Activated naive CD4-positive, alpha-beta T cell treated with anti-CD3 and anti-CD28 coated beads for 36 hours (primary cell): ENCODE data around the gene OBP2A. TPM values are rescaled to one million over a fixed set of nuclear protein-coding genes. Genes with fewer than 3 reads are reported as not detected.
"Not testable (repeated sequence)": the region's sequence is repeated elsewhere in the genome, so short reads cannot be mapped to it uniquely, and the experiment has no call there.

Experiments used
- CTCF ChIA-PET: fragments of 350-600 bp; sonication (Branson Sonifier 250); formaldehyde crosslinking; loops from one replicate; lab custom pipeline; 2021; ENCODE audit warnings: antibody characterized with exemption; lab: Charles Lee
- DNase-seq: peaks from one replicate; pipeline ENCODE4 v3.0.0-alpha.2; 2020
- H3K27ac Mint-ChIP-seq: one replicate; pipeline ENCODE4 v1.8.0; 2021; ENCODE audit warnings: mild to moderate bottlenecking, mixed read lengths
- H3K27me3 Mint-ChIP-seq: one replicate; pipeline ENCODE4 v1.8.0; 2021; ENCODE audit warnings: low read depth, mixed read lengths
- H3K36me3 Mint-ChIP-seq: one replicate; pipeline ENCODE4 v1.8.0; 2021; ENCODE audit warnings: low read depth, mixed read lengths
- H3K4me1 Mint-ChIP-seq: one replicate; pipeline ENCODE4 v1.8.0; 2021; ENCODE audit warnings: low read depth, mixed read lengths
- H3K4me3 Mint-ChIP-seq: one replicate; pipeline ENCODE4 v1.8.0; 2021; ENCODE audit warnings: mild to moderate bottlenecking, moderate library complexity, mixed read lengths
- H3K9me3 Mint-ChIP-seq: one replicate; pipeline ENCODE4 v1.8.0; 2021; ENCODE audit warnings: mixed read lengths
- intact Hi-C: fragments of 100-400 bp; cut with micrococcal nuclease; formaldehyde crosslinking; loops from one replicate; pipeline ENCODE4 v1.15.1; 2023
- total RNA-seq, 2 experiments: library from RNA; stranded (reverse); gene quantifications; one replicate each; pipeline ENCODE4 v1.2.3, GENCODE V29; 2021

Gene OBP2A
- total RNA-seq, 2 experiments from 2014 or later: not detected

DNA sequence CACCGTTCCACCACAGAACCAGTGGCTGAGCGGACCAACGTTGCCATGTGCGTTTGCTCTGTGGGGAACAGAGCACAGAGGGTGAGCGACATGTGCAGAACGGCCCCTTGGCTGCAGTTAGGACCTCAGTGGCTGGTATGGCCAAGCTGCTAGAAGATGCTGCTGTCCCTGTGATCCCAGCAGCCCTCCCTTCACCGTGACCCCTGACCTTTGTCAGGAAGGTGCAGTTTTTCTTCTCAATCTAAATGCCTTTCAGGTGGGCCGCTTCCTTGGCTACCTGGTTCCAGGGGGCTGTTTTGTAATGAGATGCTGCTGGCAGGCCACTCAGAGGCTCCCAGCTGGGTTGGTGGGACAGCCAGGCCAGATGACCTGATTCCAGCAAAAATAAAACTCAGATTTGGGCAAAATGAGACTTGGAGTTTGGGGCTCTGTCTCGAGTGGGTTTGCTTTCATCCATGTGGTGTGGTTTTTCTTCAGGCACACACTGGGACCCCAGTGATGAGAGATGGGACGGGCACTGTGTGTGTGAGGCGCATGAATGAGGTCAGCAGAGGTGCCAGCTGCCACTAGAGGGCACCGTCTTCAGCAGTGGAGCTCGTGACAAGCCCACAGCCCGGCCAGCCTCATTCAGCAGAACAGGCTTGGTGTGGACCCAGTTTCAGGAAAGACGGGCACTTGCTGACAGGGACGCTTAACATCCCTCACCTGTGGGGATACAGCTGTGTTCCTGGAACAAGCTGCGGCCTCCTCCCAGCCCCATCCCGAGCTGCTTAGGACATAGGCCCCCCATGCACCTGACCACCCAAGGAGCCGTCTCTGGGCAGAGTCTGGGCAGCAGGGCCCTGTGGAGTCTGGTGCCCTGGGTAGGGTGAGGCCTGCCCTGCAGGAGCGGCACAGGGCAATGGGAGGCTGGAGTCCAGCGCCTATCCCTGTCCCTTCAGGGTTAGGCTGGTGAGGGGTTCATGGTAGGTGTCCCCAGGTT lies 41.4 kb upstream of the OBP2A start:
- H3K36me3 Mint-ChIP-seq: peaks cover 25% of the 10 kb centered on the region
- peaks cover 22% of the 10 kb centered on the region for H3K4me1 Mint-ChIP-seq
- H3K27me3 Mint-ChIP-seq: no peaks in the 10 kb centered on the region
- H3K9me3 Mint-ChIP-seq: peaks cover 16% of the 10 kb centered on the region
- no peak overlapping the region for H3K27ac Mint-ChIP-seq
- CTCF ChIA-PET: interaction anchor here (1.0 to 1.5 kb wide), 6 partner anchors 11 to 71 kb away, joined by 3 to 4 read pairs (median 4); no protein-coding TSS in a partner anchor
- DNase-seq: peak; percentile 64
- intact Hi-C loops: loop anchor here (5.0 kb wide), 2 partner anchors 98 to 403 kb away; partner anchors contain the start of gene CAMSAP1
- H3K4me3 Mint-ChIP-seq: no peak overlapping the region

DNA sequence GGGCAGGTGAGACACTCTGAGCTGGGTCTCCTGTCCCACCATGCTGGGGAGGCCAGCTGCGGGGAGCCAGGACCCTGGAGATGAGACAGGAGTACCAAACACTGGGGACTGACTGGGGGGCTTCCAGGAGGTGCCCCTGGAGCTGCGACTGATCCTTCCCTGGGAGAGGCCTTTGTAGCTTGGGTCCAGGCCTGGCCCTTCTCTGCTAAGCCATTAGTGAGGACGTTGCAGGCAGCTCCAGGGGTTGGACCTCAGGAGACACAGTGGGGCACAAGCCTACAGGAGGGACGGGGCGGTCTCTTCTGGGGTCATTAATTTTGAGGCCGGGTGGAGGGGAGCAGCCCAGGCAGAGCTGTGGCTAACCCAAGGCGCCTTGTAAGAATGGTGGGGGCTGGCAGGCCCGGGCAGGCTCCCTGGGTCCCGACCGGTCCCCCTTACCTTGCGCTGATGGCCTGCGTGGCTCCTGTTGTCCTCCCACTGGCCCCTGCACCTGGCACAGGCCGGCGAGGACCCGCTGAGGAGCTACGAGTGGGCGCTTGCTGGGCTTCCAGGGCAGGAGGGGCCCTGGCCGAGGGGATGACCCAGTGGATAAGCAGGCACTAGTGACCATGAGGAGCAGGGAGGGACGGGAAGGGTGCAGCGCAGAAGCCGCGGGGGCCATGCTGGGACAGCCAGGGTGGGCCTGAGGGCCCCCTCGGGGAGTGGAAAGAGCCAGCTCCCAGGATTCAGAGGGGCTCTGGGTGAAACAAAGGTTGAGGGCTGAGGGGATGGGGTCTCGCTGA lies 40.3 kb upstream of the OBP2A start:
- Mint-ChIP-seq H3K27me3 (no peaks in the 10 kb centered on the region), H3K27ac (no peak overlapping the region), H3K9me3 (peaks cover 18% of the 10 kb centered on the region), H3K4me3 (no peak overlapping the region), H3K36me3 (peaks cover 24% of the 10 kb centered on the region), H3K4me1 (peaks cover 21% of the 10 kb centered on the region)
- CTCF ChIA-PET: interaction anchor here (1.0 to 1.5 kb wide), 5 partner anchors 12 to 72 kb away, joined by 3 to 4 read pairs (median 4); no protein-coding TSS in a partner anchor
- intact Hi-C loops: no loop called here
- DNase-seq: no peak

DNA sequence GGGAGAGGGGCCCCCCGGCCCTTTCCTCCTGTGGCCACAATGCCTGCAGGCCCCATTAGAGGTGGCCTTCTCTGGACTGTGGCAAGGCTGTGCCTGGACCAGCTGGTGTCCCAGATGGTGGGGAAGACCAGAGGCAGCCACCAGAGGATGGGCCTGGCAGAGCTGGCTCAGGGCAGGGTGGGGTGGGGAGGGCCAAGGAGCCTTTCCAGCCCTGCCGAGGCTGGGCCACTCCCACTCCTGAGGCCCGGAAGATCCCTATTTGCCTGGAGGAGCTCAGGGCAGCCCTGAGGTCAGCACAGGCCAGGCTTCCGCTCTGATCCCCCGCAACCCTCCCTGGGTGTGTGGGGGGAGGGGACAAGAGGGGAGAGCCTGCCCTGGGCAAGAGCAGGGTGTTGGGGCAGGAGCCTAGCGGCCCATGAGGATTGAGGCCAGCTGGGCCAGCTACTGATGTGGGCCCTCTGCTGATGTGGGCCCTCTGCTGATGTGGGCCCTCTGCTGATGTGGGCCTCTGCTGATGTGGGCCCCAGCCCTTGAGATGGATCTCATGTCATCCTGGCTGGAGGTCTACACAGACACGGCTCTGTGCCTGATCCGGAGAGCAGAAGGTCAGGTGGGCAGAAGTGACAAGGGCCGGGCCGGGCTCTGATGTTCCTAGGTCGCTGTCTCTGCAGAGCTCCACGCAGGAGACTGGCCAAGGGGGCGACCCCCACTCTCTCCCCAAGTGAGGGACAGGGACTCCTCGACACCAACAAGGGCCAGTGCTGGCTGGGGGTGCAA lies 39.4 kb upstream of the OBP2A start:
- CTCF ChIA-PET: no interaction called here
- H3K4me1 Mint-ChIP-seq: peaks cover 20% of the 10 kb centered on the region
- H3K9me3 Mint-ChIP-seq: peaks cover 18% of the 10 kb centered on the region
- no peak overlapping the region for H3K4me3 Mint-ChIP-seq
- intact Hi-C loops: no loop called here
- H3K27ac Mint-ChIP-seq: no peak overlapping the region
- no peaks in the 10 kb centered on the region for H3K27me3 Mint-ChIP-seq
- DNase-seq: no peak
- H3K36me3 Mint-ChIP-seq: peaks cover 24% of the 10 kb centered on the region

DNA sequence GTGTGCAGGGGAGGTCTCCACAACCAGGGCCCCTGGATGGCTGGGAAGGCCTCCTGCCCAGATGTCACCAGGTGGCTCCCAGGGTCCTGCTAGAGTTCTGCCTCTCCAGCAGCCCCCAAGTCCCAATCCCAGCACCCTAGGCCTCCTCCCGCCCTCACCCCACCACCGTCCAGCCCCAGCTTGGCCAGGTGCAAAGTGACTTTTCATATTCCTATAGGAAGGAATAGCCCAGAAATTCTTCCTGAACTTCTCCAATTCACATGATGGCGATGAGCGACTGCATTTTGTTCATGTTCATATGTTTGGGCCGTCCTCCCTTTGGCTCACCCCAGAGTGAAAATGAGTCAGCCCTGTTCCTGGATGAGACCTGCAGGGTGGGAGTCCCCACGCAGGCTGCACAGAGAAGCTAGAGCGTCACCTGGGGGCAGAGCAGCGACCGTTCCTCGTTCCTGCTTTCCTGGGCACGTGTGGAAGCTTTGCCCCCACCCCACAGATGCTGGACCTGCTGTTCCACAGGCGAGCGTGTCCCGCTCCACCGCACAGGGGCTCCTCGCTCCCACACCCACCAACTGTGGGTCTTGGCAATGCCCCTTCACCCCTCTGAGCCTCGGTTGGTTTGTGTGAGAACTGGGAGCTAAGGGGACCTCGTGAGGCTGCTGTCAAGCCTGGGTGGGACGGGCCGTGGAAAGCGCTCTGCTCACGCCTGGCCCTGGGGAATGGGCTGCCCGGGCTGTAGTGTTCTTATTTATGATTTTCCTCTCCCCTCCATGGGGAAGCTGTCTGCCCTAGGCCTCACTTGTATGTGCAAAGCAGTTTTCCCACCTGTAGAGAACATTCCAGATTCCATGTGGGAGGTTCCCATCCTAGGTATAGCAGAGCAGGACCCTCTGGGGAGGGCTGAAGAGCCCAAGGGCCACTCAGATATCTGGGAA lies 38.6 kb upstream of the OBP2A start:
- no peak for DNase-seq
- Mint-ChIP-seq H3K36me3 (peaks cover 20% of the 10 kb centered on the region), H3K4me1 (peaks cover 11% of the 10 kb centered on the region), H3K9me3 (peaks cover 18% of the 10 kb centered on the region), H3K27me3 (no peaks in the 10 kb centered on the region), H3K4me3 (no peak overlapping the region), H3K27ac (no peak overlapping the region)
- intact Hi-C loops: no loop called here
- CTCF ChIA-PET: no interaction called here

DNA sequence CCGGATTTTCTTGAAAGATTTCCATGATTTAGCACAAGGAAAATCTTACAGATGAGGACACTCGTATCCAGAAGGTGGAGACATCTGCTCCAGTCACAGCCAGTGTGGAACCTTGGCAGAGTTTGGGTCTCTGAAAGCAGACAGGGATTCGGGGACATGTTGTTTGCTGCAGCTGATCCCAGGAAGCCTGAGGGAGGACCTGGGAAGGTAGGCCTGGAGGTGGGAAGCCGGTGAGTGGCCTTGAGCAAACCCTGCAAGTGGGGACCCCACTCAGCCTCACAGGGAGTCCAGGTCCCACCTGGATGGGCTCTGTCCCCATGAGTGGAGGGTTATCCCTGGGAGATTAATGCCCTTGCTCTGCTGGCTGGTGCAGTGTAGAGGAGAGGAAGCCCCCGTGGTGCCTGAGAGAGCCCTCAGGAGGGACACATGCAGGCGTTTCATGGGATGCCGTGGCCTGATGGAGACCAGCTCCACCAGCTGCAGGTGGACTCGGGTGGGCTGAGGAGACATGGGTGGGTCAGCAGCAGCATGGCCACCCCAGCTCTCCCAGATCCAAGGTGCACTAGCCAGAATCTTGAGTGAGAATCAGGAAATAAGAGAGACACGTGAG lies 37.6 kb upstream of the OBP2A start:
- CTCF ChIA-PET: no interaction called here
- intact Hi-C loops: no loop called here
- Mint-ChIP-seq H3K27me3 (peaks cover 3% of the 10 kb centered on the region), H3K4me1 (peaks cover 7% of the 10 kb centered on the region), H3K4me3 (no peak overlapping the region), H3K27ac (no peak overlapping the region), H3K36me3 (peaks cover 15% of the 10 kb centered on the region), H3K9me3 (peaks cover 18% of the 10 kb centered on the region)
- DNase-seq: no peak

DNA sequence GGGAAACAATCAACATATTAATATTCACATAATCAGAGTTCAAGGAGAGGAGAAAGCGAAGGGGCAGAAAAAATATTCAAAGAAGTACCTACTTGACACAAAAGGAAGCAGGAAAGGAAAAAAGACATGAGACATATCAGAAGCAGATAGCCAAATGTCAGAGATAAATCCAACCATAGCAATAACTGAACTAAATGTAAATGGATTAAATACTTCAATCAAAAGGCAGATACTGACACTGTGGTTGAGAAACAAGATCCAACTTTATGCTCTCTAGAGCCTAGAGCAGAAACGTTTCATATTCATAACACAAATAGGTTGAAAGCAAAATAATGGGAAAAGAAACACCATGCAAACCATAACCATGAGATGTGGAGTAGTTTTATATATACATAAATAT lies 36.5 kb upstream of the OBP2A start:
- CTCF ChIA-PET: no interaction called here
- no peak for DNase-seq
- Mint-ChIP-seq H3K4me1 (peaks cover 2% of the 10 kb centered on the region), H3K36me3 (peaks cover 8% of the 10 kb centered on the region), H3K27ac (no peak overlapping the region), H3K4me3 (no peak overlapping the region), H3K9me3 (peaks cover 18% of the 10 kb centered on the region), H3K27me3 (peaks cover 3% of the 10 kb centered on the region)
- intact Hi-C loops: no loop called here

DNA sequence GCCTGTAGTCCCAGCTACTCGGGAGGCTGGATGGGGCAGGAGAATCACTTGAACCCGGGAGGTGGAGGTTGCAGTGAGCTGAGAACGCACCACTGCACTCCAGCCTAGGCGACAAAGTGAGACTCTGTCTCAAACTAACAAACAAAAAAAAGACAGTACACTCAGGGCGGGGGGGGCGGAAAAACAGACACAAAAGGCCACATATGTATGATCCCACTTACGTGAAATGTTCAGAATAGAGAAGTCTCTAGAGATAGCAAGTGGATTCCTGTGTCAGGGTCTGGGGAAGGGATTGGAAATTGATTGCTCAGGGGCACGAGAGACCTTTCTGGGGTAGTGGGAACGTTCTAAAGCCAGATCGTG lies 33.7 kb upstream of the OBP2A start:
- H3K27me3 Mint-ChIP-seq: peaks cover 7% of the 10 kb centered on the region
- no peak for DNase-seq
- peaks cover 18% of the 10 kb centered on the region for H3K9me3 Mint-ChIP-seq
- intact Hi-C loops: no loop called here
- H3K4me3 Mint-ChIP-seq: no peak overlapping the region
- H3K36me3 Mint-ChIP-seq: no peaks in the 10 kb centered on the region
- no peak overlapping the region for H3K27ac Mint-ChIP-seq
- CTCF ChIA-PET: no interaction called here
- peaks cover 3% of the 10 kb centered on the region for H3K4me1 Mint-ChIP-seq

DNA sequence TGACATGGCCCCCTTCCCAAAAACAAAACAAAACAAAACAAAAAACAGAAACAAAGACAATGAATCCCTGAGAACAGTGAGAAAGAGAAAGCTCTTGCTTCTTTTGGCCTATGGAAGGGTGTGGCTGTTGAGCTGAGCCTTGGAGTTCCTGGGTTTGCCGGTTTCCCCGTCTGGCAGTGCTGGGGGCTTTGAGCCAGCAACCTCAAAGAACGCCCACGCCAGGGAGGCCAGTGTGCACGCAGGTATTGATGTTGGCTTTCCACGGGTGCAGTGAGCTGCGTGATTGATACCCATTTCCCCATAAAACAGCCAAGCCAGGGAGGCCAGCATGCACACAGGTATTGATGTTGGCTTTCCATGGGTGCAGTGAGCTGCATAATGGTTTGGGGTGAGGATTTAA lies 33.0 kb upstream of the OBP2A start:
- H3K36me3 Mint-ChIP-seq: no peaks in the 10 kb centered on the region
- CTCF ChIA-PET: no interaction called here
- no peak overlapping the region for H3K27ac Mint-ChIP-seq
- no peak for DNase-seq
- intact Hi-C loops: no loop called here
- no peak overlapping the region for H3K4me3 Mint-ChIP-seq
- H3K4me1 Mint-ChIP-seq: peaks cover 3% of the 10 kb centered on the region
- H3K27me3 Mint-ChIP-seq: peaks cover 10% of the 10 kb centered on the region
- H3K9me3 Mint-ChIP-seq: peaks cover 17% of the 10 kb centered on the region

DNA sequence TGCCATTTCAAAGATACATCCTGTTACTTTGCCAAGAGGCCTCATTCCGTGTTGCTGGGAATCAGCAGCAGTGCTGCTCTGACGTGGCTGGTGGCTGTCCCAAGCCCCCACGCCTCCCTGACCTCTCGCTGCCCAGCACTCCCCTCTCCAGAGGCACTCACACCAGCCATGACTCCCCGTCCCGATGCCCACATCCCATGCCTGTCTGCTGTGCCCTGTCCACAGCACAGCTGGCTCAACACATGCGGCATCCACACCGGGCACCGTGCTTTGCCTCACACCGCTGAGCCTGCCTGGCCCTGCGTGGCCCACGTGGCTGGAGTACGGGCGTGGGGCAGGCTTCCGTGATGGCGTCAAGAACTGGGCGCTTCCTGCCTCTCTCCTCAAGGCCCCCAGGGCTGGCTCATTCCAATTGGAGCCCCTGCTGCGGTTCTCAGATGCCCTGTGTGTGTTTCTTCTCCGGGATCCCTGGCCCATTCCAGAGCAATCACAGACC lies 32.5 kb upstream of the OBP2A start:
- H3K9me3 Mint-ChIP-seq: peaks cover 13% of the 10 kb centered on the region
- H3K27me3 Mint-ChIP-seq: peaks cover 10% of the 10 kb centered on the region
- DNase-seq: no peak
- peaks cover 3% of the 10 kb centered on the region for H3K4me1 Mint-ChIP-seq
- no peak overlapping the region for H3K4me3 Mint-ChIP-seq
- CTCF ChIA-PET: no interaction called here
- no peak overlapping the region for H3K27ac Mint-ChIP-seq
- no peaks in the 10 kb centered on the region for H3K36me3 Mint-ChIP-seq
- intact Hi-C loops: no loop called here

DNA sequence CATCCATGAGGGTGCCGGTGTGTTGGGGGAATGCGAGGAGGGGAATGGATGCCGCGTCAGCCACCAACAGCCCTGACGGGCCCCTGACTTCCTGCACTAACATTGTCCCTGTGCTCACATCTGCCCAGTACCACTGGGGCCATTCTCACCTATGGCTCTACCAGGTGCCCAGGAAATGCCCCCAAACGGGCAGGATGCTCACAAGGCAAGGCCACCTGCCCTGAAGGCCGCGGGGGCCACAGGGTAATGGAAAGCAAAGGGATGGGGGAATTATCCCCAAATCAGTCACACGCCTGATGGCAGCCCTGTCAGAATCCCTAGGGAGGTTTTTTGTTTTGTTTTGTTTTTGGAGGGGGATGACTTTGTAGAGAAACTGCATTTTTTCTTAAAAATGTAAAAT lies 32.0 kb upstream of the OBP2A start:
- peaks cover 10% of the 10 kb centered on the region for H3K27me3 Mint-ChIP-seq
- H3K27ac Mint-ChIP-seq, CTCF ChIA-PET, H3K4me1 Mint-ChIP-seq, H3K9me3 Mint-ChIP-seq, DNase-seq, H3K36me3 Mint-ChIP-seq, H3K4me3 Mint-ChIP-seq, intact Hi-C loops: not testable (repeated sequence)
